Epithelial cell of prostate (primary cell): ENCODE measurements around the gene ANKRD33B.
A peak's percentile ranks its signal among the peaks of the same experiment; 100 is the strongest.
"Not testable (repeated sequence)": the region's sequence is repeated elsewhere in the genome, so short reads cannot be mapped to it uniquely, and the experiment has no call there.

Experiments used
- DNase-seq: peaks from one replicate; pipeline ENCODE4 v3.0.0-alpha.2; 2011; ENCODE audit warnings: low read depth, low spot score
- H3K27ac ChIP-seq: fragments of 450-650 bp; 2 replicates; pipeline ENCODE4 v1.5.1; 2017; ENCODE audit warnings: mild to moderate bottlenecking

The ANKRD33B gene

DNA sequence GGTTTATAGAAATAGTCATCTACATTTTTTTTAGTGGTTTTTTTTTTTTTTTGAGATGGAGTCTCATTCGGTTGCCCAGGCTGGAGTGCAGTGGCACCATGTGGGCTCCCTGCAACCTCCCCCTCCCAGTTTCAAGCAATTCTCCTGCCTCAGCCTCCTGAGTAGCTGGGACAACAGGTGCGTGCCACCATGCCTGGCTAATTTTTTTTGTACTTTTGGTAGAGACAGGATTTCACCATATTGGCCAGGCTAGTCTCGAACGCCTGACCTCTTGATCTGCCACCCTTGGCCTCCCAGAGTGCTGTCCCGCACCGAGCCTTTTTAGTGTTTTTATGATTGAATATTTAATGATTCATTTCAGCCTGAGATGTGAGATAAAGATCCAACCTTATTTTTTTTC is 27.3 kb downstream of the ANKRD33B start:
- DNase-seq, result no peak
- H3K27ac ChIP-seq, result no peak overlapping the region

DNA sequence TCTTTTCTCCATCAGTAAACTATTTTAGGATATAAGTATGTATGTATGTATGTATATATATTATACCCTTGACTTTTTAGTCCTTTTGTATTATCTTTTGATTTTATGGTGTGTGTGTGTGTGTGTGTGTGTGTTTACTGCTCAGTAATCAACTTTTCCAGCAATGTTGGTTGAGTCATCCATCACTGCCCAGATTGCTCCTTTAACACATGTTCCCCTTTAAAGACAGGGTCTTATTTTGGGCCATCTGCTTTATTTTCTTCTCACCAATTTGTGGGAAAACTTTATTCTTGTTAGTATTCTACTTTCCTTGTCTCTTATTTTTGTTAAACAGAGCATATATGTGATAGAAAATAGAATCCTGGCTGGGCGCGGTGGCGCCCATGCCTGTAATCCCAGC is 28.1 kb downstream of the ANKRD33B start:
- no peak overlapping the region for H3K27ac ChIP-seq
- no peak for DNase-seq

DNA sequence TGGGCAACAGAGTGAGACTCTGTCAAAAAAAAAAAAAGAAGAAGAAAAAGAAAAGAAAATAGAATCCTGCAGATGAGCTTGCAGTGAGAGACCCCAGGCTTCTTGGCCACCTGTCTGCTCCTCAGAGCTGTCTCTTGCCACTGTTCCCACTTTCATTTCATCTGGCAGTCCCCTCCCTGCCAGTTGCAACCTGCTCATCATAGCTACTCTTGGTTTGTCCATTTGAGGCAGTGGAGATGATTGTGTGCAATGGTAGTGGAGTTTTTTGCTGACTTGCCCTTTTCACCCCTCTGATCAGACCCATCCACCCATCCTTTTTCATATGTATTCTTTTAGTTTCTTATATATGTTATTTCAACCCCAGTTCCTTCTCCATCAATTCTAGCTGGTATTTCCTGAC is 28.7 kb downstream of the ANKRD33B start:
- H3K27ac ChIP-seq, result no peak overlapping the region
- DNase-seq, result no peak

DNA sequence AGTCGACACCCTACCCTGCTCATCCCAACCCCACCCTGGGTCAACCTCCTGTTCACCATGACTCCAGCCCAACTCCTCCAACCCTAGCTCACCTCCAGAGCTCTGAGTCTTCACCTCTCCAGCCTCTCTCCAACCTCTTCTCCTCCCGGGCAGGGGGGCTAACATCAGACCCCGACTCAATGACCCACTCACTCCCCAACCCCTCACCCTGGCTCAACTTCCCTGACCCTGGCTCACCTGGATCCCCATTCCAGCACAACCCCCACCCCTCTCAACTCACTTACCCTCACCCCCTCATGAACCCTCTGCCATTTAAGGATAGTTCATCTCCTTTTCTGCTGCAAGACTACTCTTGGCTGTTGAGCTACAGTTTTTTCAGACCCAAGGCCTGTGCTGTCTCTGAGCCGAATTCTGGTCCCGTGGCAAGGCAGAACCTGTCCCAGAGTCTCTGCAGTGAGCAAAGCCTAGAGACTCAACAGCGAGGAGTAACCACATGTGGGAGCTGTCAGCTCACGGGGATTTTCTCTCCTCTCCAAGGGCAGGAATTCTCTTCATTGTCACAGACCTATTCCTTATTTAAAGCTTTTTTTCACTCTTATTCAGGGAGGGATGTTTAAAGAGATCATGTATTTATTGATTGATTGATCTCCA is 29.8 kb downstream of the ANKRD33B start:
- no peak overlapping the region for H3K27ac ChIP-seq
- no peak for DNase-seq

DNA sequence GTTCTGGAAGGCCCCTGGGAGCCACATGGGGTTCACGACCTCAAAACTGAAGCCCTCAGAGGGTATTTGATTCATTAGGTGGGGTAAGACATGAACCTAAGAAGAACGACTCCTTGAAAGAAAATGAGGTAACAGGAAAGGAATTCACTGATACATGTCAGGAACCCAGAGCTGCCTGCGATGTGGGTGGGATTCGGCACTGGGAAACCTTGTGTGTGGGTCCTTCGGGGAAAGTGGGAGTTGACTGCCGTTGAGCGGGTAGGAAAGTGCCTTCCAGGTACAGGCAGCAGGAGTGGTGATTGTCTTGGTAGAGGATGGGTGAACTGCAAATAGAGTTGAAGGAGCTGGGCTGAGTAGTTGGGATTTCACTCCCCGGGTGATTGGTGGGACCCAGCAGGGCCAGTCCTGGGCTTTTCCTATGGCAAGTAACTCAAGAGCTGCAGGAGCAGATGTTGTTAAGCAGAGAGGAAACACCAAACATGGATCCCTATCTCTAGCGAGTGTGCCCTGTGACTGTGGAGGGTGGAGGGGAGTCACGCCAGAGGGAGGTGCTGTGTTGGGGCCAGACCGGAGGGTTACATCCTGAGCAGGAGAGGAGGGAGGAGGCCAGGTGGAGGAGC is 30.8 kb downstream of the ANKRD33B start:
- DNase-seq, result no peak
- H3K27ac ChIP-seq, result no peak overlapping the region

DNA sequence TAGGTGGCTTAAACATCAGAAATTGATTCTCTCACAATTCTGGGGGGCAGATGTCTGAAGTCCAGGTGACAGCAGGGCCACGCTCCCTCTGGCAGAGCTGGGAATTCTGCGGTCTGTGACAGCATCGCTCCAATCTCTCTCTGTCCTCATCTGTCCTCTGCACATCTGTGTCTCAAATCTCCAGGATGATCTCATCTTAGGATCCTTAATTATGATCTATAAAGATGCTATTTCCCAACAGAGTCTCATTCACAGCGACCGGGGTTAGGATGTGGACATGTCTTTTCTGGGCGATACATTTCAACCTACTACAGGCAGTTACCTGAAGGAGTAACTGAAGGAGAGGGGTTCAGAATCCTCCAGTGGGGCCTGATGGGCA is 31.4 kb downstream of the ANKRD33B start:
- H3K27ac ChIP-seq, result no peak overlapping the region
- no peak for DNase-seq

DNA sequence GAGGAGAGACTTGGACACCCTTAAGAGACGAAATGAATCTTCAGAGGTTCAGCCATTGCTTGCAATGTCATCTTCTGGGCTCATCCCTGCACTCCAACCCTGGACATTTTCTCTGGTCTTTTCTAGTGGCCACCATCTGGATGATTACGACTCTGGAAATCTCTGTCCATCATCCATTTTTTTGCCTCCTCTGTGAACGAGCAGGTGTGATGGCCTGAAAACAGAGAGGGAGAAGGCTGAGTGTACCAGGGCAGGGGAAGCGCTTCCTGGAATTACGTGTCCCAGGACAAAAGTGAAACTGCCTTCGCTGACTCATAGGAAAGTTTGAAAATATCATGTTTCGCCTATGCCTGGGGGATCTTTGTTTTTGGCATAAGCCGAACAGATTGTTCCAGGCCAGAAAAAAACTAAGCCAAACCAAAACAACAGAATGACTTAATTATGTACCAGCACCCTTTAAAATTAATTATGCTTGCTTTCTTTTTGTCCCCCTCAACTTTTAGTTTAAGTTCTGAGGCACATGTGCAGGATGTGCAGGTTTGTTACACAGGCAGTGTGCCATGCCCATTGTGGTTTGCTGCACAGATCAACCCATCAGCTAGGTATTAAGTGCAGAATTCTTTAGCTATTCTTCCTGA is 31.9 kb downstream of the ANKRD33B start:
- H3K27ac ChIP-seq, result no peak overlapping the region
- peak; percentile 78 for DNase-seq

DNA sequence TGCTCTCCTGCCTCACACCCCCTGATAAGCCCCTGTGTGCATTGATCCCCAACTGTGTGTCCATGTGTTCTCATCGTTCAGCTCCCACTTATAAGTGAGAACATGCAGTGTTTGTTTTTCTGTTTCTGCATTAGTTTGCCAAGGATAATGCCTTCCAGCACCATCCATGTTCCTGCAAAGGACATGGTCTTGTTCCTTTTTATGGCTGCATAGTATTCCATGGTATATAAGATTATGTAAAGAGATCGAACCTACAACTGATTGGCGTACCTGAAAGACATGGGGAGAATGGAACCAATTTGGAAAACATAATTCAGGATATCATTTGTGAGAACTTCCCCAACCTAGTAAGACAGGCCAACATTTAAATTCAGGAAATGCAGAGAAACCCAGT is 32.4 kb downstream of the ANKRD33B start:
- H3K27ac ChIP-seq, result no peak overlapping the region
- no peak for DNase-seq

DNA sequence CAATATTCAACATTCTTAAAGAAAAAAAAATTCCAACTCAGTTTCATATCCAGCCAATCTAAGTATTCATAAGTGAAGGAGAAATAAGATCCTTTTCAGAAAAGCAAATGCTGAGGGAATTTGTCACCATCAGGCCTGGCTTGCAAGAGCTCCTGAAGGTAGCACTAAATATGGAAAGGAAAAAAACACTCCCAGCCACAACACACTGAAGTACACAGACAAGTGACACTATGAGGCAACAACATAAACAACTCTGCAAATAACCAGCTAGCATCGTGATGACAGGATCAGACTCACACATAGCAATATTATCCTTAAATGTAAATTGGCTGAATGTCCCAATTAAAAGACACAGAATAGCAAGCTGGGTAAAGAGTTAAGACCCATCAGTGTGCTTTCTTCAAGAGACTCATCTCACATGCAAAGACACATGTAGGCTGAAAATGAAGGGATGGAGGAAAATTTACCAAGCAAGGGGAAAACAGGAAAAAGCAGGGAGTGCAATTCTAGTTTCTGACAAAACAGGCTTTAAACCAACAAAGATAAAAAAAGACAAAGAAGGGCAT is 33.1 kb downstream of the ANKRD33B start:
- no peak for DNase-seq
- no peak overlapping the region for H3K27ac ChIP-seq

DNA sequence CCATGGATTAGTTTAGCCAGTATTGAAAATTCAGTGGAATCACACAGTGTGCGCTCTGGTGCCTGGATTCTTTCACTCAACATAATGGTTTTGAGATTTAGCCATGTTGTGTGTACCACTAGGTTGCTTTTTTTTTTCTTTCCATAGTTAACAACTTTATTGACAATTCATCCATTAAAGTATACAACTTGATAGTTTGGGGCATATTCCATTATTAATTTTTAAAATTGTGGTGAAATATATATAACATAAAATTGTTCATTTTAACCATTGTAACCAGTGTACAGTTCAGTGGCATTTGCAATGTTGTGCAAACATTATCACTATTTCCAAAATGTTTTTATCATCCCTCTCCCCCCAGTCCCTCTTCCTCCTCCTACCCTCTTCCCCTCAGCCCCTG is 35.2 kb downstream of the ANKRD33B start:
- H3K27ac ChIP-seq, result no peak overlapping the region
- no peak for DNase-seq

DNA sequence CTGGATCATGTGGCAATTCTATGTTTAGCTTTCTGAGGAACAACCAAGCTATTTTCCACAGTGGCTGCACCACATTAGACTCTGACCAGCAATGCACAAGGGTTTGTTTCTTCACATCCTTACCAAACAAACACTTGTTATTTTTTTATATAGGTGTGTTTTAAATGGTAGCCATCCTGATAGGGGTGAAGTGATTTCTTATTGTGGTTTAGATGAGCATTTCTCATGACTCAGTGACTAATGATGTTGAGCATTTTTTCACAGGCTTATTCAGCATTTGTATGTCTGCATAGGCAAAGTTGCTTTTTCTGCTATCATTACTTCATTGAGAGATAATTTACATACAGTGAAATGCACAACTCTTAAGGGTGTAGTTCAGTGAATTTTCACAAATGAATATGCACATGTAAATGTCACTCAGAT is 36.0 kb downstream of the ANKRD33B start:
- DNase-seq, result peak; percentile 61
- no peak overlapping the region for H3K27ac ChIP-seq

DNA sequence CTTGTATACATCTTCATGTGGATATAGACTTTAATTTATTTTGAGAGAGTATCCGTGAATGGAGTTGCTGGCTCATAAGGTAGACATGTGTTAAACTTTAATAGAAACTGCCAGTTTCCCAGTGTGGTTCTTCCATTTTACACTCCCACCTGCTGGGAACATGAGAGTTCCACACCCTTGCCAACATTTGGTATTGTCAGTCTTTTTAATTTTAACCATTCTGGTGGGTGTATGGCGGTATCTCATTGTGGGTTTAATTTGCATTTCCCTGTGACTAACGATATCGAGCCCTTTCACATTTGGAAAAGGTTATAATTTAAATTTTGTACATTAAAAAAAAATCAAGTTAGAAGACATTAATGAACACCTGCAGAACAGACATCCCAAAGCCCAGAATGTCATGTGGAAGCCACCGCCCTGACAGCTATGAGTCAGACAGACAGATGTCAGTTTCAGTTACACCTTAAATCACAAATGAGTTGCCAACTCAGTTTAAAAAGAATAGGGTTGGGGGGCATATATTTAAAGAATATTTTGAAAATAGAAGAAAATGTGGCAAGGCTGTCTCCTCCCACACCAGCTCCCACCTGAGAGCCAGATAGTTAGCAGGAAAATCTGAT is 36.9 kb downstream of the ANKRD33B start:
- peak overlapping the region; percentile 34 for H3K27ac ChIP-seq
- DNase-seq, result no peak

DNA sequence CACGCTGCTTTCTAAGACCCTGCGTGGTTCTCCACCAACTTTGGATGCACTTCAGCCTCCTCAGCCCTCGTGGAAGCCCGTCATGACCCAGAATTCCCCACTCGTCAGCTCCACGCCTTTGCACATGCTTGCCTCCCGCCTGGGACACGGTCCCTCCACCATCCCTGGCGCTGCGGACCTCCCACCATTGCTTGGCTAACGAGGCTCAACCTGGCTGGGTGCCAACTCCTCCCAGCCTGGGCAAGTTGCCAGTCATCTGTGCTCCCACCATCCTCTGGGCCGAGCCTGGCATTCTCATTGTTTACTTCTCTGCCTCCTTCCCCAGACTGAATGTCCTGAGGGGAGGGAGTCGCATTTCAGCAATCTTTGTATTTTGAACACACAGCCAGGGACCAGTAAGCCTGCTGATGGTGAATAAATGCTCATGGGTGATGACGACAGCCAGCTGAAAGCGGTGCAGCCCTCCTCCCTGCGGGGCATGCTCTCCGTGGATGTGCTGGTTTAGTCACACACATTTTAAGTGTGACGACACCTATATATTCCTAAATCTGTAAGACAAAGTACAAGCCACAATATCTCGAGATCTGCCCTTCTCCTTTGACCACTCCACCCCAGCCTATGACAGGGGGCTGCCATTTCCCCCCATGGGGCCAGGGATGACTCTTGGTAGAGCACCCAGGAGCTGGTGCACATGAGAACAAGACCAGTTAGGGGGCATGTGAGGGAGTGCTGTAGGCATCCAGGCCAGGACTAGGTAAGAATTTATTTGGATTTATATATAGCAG is 37.6 kb downstream of the ANKRD33B start:
- peak overlapping the region; percentile 34 for H3K27ac ChIP-seq
- peak; percentile 87 for DNase-seq

DNA sequence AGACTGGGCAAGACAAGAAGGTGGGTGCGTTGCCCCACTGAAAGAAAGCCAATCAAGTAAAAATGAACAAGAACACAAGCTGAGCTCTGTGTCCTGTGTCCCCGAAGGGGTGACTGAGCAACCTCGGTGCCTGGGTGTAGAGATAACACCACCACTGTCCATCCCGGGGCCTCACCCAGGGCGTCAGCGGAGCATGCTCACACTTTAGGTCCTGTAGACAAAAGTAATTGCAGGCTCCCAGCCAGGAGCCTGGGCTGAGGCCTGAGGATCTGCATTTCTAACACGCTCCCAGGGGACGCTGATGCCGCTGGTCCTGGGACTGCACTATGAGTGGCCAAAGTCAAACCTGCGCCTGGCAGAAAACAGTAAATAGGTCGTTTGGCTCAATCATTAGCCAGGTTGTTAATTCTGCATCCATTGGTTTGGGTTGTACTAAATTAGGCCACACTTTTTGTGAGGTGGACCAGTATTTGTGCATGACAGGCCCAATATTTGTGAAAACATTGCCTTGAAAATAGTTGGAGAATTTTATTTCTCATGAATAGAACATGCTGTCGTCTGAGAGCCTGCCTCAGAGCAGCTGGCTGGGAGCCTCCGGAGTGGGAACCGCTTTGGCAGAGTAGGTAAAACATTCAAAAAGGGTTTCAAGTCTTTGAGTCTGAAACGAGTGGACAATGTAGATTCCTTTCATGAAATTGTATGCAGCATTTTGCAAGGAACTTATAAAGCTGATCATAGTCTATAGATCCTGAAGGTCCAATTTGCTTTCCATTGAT is 38.3 kb downstream of the ANKRD33B start:
- H3K27ac ChIP-seq, result peak overlapping the region; percentile 34
- no peak for DNase-seq

DNA sequence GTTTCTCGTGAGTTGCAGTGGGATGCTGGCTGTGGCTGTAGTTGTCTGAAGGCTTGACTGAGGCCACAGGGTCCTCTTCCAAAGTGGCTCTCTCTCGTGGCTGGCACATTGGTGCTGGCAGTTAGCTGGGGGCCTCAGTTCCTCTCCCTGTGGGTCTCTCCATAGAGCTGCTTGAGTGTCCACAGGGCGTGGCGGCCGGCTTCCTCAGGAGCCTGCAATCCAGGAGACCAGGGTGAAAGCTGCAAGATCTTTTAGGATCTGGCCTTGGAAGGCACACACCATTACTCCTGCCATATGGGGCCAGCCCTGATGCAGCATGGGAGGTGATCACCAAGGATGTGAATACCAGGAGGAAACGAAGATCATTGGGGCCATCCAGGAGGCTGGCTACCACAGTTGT is 41.1 kb downstream of the ANKRD33B start:
- no peak for DNase-seq
- H3K27ac ChIP-seq, result no peak overlapping the region

DNA sequence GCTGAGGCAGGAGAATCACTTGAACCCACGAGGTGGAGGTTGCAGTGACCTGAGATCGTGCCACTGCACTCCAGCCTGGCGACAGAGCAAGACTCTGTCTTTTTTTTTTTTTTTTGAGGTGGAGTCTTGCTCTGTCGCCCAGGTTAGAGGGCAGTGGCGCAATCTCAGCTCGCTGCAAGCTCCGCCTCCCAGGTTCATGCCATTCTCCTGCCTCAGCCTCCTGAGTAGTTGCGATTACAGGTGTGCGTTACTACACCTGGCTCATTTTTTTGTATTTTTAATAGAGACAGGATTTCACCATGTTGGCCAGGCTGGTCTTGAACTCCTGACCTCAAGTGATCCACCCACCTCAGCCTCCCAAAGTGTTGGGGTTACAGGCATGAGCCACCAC is 42.8 kb downstream of the ANKRD33B start:
- H3K27ac ChIP-seq, DNase-seq: not testable (repeated sequence)

DNA sequence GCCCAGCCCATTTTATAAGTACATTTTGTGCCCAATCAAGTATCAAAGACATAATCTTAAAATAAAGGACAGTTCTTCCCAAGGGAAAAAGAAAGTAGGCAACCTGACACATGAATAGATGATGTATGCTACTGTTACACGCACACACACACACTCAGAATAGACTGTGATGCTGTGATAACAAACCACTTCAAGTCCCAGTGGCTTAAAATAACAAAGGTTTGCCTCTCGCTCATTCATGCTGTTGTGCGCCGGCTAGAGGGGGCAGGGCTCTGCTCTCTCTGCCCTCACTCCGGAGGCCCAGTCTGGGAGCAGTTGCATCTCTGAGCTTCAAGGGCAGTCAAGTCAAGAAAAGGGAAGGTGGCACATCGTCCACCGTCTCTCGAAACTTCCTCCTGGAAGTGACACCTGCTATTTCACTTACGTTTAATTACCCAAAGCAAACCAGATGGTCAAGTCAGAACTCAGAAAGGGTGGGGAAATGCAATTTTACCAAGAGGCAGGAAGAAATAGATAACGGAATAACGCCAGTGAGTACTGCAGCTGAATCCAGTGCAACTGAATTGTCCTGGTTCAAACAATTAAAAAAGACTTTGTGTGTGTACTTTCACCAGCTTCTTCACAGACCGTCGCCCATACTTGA is 43.3 kb downstream of the ANKRD33B start:
- DNase-seq, result no peak
- H3K27ac ChIP-seq, result no peak overlapping the region

DNA sequence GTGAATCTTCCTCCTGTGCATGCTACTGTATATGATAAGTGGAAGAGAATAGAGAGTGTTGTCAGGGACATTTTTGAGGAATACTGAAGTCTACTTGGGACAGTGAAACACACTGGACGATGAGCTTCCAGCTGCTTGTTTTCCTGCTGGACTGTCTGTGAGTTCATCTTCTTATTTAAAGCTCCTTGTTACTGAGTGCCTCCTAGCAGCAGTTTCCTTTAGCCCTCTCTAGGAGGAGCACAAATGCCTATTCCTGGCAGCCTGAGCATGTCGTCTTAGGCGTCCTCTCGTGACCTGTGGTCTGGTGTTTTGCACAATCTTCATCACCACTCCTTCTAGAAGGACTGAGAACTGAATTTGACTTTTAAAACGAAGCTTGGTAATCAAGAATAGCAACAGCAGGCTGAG is 43.8 kb downstream of the ANKRD33B start:
- no peak for DNase-seq
- H3K27ac ChIP-seq, result no peak overlapping the region

DNA sequence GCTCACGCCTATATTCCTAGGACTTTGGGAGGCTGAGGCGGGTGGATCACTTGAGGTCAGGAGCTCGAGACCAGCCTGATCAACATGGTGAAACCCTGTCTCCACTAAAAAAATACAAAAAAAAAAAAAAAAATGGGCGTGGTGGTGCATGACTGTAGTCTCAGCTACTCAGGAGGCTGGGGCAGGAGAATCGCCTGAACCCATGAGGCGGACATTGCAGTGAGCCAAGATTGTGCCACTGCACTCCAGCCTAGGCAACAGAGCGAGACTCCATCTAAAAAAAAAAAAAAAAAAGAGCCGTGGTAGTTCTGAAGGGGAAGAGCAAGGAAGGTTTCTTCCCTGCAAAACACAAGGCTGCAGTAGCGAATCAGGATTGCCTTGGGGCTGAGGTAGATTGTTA is 44.2 kb downstream of the ANKRD33B start:
- not testable (repeated sequence) for DNase-seq, H3K27ac ChIP-seq
